Mucosa of gallbladder (tissue), 1 donor: ENCODE results near the gene RASIP1. TPM values are rescaled to one million over a fixed set of nuclear protein-coding genes. Genes with fewer than 3 reads are reported as not detected.
A peak's percentile ranks its signal among the peaks of the same experiment; 100 is the strongest.
"Not testable (repeated sequence)": the region's sequence is repeated elsewhere in the genome, so short reads cannot be mapped to it uniquely, and the experiment has no call there.

Experiments used
- DNase-seq: peaks from one replicate; pipeline ENCODE4 v3.0.0-alpha.2; 2020; ENCODE audit warnings: low spot score
- total RNA-seq: library from RNA; stranded (reverse); gene quantifications from one replicate; pipeline ENCODE4 v1.2.1, GENCODE V29; 2021
- donor health status: DM: no; HTN: no; CAD: no.

RASIP1 gene
- total RNA-seq, 1 donor from 2014 or later, result 13.1 TPM

DNA sequence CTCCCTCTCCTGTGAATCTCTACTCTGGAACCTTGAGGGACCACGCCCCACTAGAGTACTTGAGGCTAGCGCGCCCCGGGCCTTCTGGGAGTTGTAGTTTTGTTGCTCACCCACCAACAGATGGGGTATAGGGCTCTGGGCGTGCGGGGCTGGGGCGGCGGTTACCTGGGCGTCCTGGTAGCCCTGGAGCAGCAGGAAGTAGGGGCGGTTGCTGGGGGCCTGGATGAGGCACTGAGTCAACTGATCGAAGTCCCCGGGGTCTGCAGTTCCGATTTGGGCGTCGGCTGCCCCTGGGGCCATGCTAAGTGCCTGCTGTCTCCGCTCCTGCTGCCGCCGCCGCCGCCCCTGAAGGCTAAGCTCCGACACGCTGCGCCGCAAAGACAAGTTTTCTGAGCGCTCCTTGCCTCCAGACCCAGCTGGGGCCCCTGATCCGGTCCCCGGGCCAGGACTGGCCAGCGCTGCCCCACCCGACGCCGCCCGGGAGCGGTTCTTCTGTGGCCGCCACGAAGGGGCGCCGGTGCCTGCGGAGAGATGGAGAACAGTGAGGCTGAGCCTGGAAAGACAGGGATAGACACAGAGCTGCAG lies 5.3 kb downstream of the RASIP1 start:
- no peak for DNase-seq

DNA sequence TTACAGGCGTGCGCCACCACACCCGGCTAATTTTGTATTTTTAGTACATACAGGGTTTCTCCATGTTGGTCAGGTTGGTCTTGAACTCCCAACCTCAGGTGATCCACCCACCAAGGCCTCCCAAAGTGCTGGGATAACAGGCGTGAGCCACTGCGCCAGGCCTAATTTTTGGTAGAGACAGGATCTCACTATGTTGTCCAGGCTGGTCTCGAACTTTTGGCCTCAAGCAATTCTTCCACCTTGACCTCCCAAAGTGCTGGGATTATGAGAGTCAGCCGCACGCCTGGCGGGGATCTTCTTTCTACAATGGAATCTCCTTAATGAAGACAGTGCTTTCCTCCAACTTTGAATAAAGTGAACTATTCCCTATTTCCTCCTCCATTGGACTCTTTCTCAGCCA lies 5.8 kb downstream of the RASIP1 start:
- no peak for DNase-seq

GRCh38 chr19:48731452-48731851 lies 9.0 kb downstream of the RASIP1 start:
- DNase-seq, result no peak

DNA sequence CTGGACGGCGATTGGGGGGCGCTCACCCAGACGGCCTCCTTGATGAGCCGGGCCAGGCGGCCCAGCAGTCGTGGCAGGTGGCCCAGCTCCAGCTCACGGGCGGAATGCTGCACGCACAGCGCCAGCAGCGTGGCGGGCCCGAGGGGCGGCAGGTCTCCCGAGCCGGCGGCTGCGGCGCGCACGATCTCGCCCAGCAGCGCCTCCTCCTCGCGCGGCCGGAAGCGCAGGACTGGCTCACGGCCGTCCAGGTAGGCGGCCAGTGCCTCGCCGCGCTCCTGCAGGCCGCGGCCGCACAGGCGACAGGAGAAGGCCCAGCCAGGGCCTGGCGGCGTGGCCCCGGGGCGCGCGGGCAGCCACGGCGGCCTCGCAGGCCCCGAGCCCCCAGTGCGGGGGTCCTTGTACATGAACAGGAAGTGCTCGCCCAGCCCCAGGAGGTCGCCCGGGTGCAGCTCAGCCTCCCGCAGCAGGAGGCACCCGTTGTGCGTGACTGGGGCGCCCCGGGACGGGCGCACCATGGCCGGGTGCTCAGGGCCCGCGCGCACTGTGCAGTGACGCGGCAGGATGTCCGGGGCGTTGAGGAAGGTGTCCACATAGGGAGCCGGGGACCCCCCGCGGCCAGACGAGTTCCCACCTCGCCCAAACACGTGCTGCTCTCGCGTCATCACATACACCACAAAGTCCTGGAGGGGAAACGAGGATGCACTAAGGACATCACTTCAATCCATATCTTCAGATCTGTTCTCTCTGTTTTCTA lies 11.3 kb downstream of the RASIP1 start:
- DNase-seq, result no peak

GRCh38 chr19:48726556-48726955 lies 13.9 kb downstream of the RASIP1 start:
- no peak for DNase-seq

DNA sequence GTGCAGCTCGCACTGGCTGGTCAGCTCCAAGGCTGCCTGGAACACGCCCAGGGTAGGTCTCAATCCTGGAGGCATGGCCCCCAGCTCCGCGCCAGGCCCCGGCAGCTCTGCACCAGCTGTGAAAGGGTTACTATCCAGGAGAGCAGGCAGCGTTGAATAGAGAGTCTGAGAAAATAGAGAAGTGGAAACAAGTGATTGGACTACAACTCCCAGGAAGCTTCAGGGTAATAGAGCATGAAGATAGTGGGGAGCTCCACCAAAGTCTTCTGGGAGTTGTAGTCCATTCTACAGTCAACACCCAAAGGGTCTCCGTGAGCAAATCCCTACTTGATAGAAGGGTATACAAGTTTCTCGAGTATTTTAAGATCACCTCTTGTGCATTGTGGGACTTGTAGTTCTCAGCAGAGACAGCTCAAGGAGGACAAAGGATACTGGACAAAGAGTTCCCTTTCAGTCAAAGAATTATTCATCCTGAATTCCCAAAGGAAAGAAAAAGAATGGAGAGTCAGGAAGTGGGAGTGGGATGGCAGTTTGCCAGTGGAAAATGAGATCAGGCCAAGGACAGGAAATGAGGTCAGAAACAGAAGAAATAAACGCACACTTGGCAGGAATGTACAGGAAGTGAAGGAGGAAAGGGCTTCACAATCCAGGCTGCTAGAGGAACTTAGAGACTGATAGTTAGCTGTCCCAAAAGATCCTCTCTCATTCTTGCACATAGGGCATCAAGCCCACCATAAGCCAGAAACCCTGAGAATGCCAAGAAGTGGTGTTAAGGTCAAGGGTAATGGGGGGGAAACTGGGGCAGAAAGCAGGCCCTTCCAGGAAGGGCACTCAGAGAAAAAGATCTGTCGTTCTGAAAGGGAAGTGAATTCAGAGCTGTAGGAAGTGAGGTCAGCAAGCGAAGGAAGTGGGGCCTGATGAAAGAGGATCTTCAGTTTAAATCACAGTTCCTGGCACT lies 15.3 kb downstream of the RASIP1 start:
- DNase-seq, result peak; percentile 65

DNA sequence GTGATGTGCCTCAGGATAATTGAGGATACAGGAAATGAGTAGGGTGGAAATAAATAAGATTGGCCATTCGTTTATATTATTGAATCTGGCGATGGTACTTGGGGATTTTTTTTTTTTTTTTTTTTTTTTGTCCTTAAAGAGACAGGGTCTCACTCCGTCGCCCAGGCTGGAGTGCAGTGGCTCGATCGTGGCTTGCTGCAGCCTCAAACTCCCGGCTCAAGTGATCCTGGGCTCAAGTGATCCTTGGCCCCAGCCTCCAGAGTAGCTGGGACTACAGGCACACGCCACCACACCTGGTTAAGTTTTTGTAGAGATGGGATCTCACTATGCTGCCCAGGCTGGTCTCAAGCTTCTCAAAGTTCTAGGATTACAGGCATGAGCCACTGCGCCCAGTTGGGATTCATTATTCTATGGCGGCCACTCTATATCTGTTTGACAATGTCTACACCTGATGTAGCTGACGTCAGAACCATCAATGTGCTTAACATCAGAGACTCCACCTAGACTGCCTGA lies 18.2 kb downstream of the RASIP1 start:
- DNase-seq, result no peak

DNA sequence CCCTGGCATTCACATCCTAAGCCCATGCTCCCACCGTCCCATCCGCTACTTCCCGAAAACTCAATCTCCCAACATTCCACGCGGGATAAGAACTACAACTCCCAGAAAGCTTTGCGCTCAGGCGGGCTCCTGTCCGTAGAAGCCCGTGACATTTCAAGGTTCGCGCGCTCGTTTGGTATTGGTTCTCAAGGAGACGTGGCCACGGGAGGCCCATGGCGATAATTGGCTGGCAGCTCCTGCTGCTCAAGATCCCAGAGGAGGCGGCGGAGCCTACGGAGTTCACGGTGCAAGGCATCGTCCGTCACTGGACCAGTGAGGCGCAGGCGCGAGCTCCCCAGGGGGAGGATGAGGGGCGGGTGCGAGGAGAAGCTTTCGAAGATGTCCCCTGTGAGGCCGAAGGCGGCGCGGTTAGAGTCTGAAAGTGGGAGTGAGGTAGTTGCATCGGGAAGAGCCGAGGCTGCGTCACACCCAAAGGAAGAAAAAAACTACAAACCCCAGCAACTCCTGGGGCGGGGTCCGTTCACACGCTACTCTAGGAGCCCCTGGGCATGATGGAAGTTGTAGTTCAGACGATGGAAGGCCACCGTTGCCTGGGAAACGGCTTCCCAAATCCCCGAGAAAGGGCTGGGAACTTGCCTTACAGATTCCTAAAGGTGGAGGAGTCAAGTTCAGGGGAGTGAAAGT lies 19.7 kb downstream of the RASIP1 start:
- DNase-seq, result peak; percentile 99

GRCh38 chr19:48720251-48720612 lies 20.2 kb downstream of the RASIP1 start:
- DNase-seq, result no peak

DNA sequence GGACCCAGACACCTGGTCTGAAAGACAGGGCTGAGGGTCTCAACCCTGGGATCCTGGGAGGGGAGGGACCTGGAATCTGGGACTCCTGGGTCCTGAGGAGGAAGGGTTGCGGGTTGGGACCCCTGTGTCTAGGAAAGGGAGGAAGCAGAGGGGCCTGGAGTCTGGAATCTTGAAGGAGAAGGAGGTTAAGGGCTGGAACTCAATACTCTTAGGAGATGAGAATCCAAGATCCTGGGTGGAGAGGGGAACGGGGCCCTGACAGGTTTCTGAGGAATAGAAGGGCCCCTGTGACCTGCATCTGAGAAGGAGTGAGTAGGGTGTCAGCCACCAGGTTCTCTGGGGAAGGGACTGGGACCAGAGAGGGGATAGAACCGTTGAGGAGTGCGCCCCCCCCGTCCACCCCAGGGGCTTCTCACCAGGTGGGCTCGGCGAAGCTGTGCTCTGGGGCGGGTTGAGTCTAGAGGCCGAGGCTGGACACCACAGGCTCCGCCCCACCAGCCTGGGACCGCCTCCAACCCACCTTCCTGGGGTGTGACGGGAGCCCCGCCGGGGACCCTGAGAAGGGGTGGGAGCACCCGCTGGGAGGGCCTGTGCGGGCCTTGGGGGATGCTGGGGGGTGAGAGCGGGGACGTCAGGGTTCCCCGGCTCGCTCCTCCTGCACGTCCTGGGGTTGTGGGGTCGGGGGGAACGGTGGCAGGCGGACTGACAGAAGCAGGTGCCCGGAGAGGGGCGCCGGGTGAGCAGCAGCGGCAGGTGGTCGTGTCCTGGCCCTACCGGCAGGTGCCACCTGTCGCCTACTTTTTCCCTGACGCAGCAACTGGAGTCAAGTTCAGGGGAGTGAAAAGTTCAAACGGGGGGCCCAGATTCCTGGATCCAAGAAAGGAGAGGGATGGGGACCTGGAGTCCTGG lies 20.9 kb downstream of the RASIP1 start, which contains the start of gene MAMSTR:
MAMSTR (minus strand) TSS at position 463 of the 909 bp plus-strand sequence. CDS start 694 bp downstream, outside the sequence.
- DNase-seq, result no peak

- DNase-seq, result no peak
Measured at GRCh38 chr19:48718711-48719231, 21.6 kb downstream of the RASIP1 start.

DNA sequence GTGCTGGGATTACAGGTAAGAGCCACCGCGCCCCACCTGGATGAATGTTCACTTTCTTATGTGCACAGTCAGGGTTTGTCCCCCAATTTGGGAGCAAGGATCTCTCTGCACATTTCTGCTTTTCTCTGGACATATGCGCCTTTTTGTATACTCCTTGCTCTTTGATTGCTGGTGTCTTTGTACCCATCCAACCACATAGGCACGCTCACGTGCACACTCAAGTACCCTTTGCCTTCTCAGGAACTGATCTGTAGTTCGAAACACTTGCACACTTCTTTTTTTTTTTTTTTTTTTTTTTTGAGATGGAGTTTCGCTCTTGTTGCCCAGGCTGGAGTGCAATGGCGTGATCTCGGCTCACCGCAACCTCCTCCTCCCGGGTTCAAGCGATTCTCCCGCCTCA lies 22.3 kb downstream of the RASIP1 start:
- DNase-seq, result not testable (repeated sequence)

DNA sequence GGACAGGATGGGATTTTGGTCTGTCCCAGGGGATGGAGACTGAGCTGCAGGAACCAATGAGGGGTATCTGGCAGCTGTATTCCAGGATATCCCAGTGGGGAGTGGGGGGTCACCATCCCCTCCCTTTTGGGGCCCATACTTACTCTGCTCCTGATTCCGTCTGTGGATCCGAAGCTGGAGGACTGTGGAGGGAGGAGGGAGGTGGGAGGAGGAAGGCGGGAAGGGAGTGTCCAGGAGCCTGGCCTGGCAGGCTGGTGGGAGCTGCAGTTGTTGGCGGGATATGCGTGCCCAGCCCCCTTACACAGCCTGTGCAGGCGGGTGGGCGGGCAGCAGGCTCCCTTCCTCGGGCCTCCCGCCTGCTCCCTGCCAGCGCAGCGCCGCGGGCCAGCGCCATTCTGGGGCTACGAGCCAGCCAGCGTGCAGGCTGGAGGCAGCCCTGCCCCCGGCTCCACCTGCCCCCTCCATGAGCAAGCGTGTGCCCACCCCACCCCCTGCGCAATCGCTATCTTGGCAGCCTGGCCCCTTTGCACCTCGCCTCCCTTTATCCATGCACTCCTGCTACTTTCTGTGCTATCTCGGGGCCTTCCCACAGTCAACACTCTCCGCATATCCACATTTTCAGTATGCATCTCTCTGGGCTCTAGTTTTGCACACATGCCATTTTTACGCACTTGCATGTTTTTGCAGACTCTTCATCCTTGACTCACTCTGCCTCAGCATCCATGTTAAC lies 23.7 kb downstream of the RASIP1 start:
- DNase-seq, result no peak

DNA sequence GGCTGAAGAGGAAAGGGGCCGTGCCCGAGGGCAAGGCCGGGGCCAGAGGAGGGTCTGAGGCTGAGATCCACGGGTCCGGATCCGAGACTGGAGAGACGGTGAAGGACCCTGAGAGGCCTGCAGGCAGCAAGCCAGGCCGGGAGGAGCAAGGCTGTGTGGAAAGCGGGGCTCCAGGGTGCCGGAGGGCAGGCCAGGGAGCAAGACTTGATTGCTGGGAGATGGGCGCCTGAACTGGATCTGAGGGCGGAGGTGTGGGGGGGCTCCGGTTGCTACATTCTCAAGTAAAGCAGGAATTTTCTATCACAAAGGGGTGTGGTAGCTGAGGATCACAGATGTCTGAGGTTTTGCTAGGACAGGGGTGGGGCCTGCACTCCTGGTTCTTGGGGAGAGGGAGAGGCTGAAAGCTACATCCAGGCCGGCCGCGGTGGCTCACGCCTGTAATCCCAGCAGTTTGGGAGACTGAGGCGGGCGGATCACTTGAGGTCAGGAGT lies 24.7 kb downstream of the RASIP1 start:
- no peak for DNase-seq

- no peak for DNase-seq
Measured at GRCh38 chr19:48714759-48715675, 25.4 kb downstream of the RASIP1 start.

DNA sequence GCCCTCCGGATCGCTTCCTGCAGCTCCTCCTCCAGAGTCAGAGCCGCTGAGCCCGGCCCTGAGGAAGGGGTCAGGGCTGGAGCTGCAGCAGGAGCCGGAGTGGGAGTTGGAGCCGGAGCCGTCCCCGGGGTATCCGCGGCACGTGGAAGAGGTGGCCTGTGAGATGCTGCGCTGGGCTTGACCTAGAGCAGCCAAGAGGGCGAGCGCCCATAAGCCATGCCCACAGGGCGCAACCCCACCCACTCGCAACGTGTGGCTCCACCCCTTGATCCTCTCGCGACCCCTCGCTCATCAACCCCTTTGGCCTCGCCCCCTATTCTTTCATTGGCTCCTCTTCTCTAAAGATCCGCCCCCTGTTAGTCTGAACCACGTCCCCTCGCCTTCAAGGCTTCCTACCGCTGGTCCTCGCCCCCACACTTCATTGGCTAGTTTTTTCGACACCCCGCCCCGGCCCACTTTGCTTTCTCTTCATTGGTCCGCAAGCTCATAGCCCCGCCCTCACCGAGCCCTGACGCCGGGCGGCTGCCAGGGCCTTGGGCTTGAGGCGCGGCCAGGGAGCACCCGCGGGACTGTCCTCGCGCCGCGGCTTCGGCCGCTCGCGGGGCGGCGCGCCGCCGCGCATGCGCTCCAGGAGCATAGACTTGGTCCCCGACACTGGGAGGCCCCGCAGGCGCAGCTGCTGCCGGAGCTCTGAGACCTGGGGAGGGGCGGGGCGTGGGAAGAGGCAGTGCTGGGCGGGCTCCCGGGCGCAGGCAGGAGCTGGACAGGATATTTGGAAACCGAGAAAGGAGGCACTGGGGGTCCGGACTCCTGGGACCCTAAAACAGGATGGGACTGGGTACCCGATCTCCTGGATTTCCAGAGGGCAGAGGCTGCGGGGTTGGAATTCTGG lies 26.3 kb downstream of the RASIP1 start:
- DNase-seq, result peak; percentile 99
